Measurements from ENCODE around the gene H6PD. TPM values are rescaled to one million over a fixed set of nuclear protein-coding genes. Genes with fewer than 3 reads are reported as not detected.

Gene H6PD
- total and polyA plus RNA-seq, 9 of the 15 experiments (the other 6 are each of a cell fraction or from before 2014, with no cell fraction given): 0.04 to 2.5 (median 0.95) TPM

DNA sequence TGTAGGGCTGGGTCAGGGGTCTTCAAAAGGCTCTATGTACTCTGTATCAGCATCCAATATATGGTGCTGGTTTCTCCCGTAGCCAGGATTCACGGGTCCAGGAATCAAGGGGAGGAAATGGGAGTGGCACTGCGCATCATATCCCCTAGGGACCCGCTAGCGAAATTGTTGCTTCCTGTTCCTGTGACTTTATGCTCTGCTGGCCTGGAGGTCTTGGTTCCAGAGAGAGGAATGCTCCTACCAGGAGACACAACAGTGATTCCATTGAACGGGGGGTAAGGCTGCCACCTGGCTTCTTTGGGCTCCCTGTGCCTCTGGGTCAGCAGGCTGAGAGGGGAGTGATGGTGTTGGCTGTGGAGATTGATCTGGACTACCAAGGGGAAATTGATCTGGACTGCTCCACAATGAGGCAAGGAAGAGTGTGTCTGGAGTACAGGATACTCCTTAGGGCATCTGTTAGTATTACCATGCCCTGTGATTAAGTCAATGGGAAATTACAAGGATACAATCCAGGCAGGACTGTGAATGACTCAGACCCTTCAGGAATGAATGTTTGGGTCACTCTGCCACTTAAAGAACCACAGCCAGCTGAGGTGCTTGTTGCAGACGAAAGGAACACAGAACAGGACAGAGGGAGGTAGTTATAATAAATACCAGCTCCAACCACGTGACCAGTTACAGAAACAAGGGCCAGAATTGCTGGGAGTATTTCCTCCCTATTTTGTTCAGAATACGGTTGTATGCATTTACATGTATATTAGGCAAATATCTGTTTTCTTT lies 68.4 kb downstream of the H6PD start:
- ChIA-PET CTCF (ENCODE audit: low intra/inter-chr PET ratio) (no interaction called here), POLR2A (no interaction called here)
- in situ Hi-C loops (cut with MboI) (no loop called here), intact Hi-C loops (cut with micrococcal nuclease) (no loop called here)
- H3K27ac ChIP-seq (ENCODE audit: extremely low read depth, low read depth, low read length): no peak overlapping the region
- H3K9me1 ChIP-seq (ENCODE audit: control insufficient read depth, insufficient read depth, low read length): no peaks in the 10 kb centered on the region
- no peak overlapping the region for H3K9ac ChIP-seq (ENCODE audit: insufficient read depth in 1 of 2, low read depth in 2 of 2, low read length in 2 of 2)
- H3K27me3 ChIP-seq (ENCODE audit: control insufficient read depth in 2 of 2, insufficient read depth in 2 of 2, low read length in 2 of 2): peaks cover 31 to 45% of the 10 kb centered on the region in 2 experiments
- WGBS (ENCODE audit: insufficient coverage, low coverage, missing lambda C conversion rate): 20% methylated on average over 9 of the region's 9 CpGs
- DNase-seq (ENCODE audit: extremely low read depth in 1 of 4, low spot score in 3 of 4) (no peak), FAIRE-seq (no peak), ATAC-seq (no peak)
- BruUV-seq (replicated peaks): no TSS peak
- H3K4me2 ChIP-seq (ENCODE audit: insufficient read depth, low read length): no peak overlapping the region
- H3K4me1 ChIP-seq (replicated peaks in 1 of 2; ENCODE audit: control insufficient read depth in 2 of 2, insufficient read depth in 2 of 2, low read length in 2 of 2): peaks cover 3 to 11% of the 10 kb centered on the region in 2 experiments; a peak in 4 of 5 replicates
- no peaks in the 10 kb centered on the region for H3K9me3 ChIP-seq (replicated peaks; ENCODE audit: control insufficient read depth, insufficient read depth, low read depth, low read length)
- no peaks in the 10 kb centered on the region for H3K36me3 ChIP-seq (ENCODE audit: control insufficient read depth, insufficient read depth, low read length)
- H4K20me1 ChIP-seq (replicated peaks; ENCODE audit: control insufficient read depth, insufficient read depth, low read length): peaks cover 14% of the 10 kb centered on the region; the same call in 1 of the 2 replicates
- no peaks in the 10 kb centered on the region for H3K79me2 ChIP-seq (ENCODE audit: control insufficient read depth, insufficient read depth, low read length)
- no peak for TF ChIP-seq ARID1B (IDR thresholded peaks at IDR 0.05)
- TF ChIP-seq CBFA2T2 (conservative IDR thresholded peaks at IDR 0.05): peak; percentile 37
- peak; percentile 85 for TF ChIP-seq RAD51 (IDR thresholded peaks at IDR 0.05; ENCODE audit: borderline replicate concordance, low read depth)
- TF ChIP-seq SMARCA4 (IDR thresholded peaks at IDR 0.05): no peak
- TF ChIP-seq JUNB (CRISPR knock-in tag; conservative IDR thresholded peaks at IDR 0.05): no peak
- TF ChIP-seq, protein P1, sequence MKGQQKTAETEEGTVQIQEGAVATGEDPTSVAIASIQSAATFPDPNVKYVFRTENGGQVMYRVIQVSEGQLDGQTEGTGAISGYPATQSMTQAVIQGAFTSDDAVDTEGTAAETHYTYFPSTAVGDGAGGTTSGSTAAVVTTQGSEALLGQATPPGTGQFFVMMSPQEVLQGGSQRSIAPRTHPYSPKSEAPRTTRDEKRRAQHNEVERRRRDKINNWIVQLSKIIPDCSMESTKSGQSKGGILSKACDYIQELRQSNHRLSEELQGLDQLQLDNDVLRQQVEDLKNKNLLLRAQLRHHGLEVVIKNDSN (CRISPR knock-in tag; IDR thresholded peaks at IDR 0.05): peak; percentile 44; the same call in 1 of the 2 replicates
- peak; percentile 73; the same call in 1 of the 2 replicates for TF ChIP-seq TOE1 (IDR thresholded peaks at IDR 0.05; ENCODE audit: borderline replicate concordance)
- no peak for TF ChIP-seq TOE1 (CRISPR knock-in tag; IDR thresholded peaks at IDR 0.05; ENCODE audit: borderline replicate concordance, low read depth)
- no peak for TF ChIP-seq FUS (optimal IDR thresholded peaks at IDR 0.05; ENCODE audit: low read depth, low read length)
- TF ChIP-seq, protein P2, sequence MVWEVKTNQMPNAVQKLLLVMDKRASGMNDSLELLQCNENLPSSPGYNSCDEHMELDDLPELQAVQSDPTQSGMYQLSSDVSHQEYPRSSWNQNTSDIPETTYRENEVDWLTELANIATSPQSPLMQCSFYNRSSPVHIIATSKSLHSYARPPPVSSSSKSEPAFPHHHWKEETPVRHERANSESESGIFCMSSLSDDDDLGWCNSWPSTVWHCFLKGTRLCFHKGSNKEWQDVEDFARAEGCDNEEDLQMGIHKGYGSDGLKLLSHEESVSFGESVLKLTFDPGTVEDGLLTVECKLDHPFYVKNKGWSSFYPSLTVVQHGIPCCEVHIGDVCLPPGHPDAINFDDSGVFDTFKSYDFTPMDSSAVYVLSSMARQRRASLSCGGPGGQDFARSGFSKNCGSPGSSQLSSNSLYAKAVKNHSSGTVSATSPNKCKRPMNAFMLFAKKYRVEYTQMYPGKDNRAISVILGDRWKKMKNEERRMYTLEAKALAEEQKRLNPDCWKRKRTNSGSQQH (CRISPR knock-in tag; IDR thresholded peaks at IDR 0.05): no peak
- TF ChIP-seq, protein P3, sequence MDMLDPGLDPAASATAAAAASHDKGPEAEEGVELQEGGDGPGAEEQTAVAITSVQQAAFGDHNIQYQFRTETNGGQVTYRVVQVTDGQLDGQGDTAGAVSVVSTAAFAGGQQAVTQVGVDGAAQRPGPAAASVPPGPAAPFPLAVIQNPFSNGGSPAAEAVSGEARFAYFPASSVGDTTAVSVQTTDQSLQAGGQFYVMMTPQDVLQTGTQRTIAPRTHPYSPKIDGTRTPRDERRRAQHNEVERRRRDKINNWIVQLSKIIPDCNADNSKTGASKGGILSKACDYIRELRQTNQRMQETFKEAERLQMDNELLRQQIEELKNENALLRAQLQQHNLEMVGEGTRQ (CRISPR knock-in tag; IDR thresholded peaks at IDR 0.05): peak; percentile 53
- TF ChIP-seq, protein P4, sequence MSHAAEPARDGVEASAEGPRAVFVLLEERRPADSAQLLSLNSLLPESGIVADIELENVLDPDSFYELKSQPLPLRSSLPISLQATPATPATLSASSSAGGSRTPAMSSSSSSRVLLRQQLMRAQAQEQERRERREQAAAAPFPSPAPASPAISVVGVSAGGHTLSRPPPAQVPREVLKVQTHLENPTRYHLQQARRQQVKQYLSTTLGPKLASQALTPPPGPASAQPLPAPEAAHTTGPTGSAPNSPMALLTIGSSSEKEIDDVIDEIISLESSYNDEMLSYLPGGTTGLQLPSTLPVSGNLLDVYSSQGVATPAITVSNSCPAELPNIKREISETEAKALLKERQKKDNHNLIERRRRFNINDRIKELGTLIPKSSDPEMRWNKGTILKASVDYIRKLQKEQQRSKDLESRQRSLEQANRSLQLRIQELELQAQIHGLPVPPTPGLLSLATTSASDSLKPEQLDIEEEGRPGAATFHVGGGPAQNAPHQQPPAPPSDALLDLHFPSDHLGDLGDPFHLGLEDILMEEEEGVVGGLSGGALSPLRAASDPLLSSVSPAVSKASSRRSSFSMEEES (CRISPR knock-in tag; IDR thresholded peaks at IDR 0.05): peak; percentile 87
- no peak overlapping the region for H2AFZ ChIP-seq (ENCODE audit: low read depth, low read length)
- no peak overlapping the region for H3K4me3 ChIP-seq
